Central memory CD8-positive, alpha-beta T cell (primary cell): Measurements from ENCODE around the gene UGT1A10.

Experiments used
- ATAC-seq: fragments of 150-1000 bp; cut with Tn5 transposase; replicated peaks from 2 replicates; pipeline ENCODE4 v1.10.0; 2022; ENCODE audit warnings: mild to moderate bottlenecking, moderate FRiP score, moderate number of reproducible peaks; ENCODE audit not compliant: poor library complexity, severe bottlenecking; ENCODE audit errors: extremely low read depth
- DNase-seq, 2 donors: peaks; one replicate each; pipeline ENCODE4 v3.0.0; 2021; ENCODE audit warnings: low spot score in 2 of 2
- H3K27ac Mint-ChIP-seq: one replicate; pipeline ENCODE4 v1.8.0; 2022; ENCODE audit warnings: low read depth, mild to moderate bottlenecking, moderate library complexity, mixed read lengths
- H3K27me3 Mint-ChIP-seq: one replicate; pipeline ENCODE4 v1.8.0; 2022; ENCODE audit warnings: mixed read lengths
- H3K36me3 Mint-ChIP-seq: one replicate; pipeline ENCODE4 v1.8.0; 2022; ENCODE audit warnings: mild to moderate bottlenecking, moderate library complexity, mixed read lengths; ENCODE audit not compliant: insufficient read depth
- H3K4me1 Mint-ChIP-seq: one replicate; pipeline ENCODE4 v1.8.0; 2022; ENCODE audit warnings: mixed read lengths
- H3K4me3 Mint-ChIP-seq: one replicate; pipeline ENCODE4 v1.8.0; 2022; ENCODE audit warnings: mild to moderate bottlenecking, moderate library complexity, mixed read lengths
- H3K9me3 Mint-ChIP-seq: one replicate; pipeline ENCODE4 v1.8.0; 2022; ENCODE audit warnings: mixed read lengths

The UGT1A10 gene

GRCh38 chr2:233813236-233814055, 177.2 kb downstream of the UGT1A10 start:
- DNase-seq, result no peak
- H3K27ac Mint-ChIP-seq, result no peak overlapping the region
- H3K4me1 Mint-ChIP-seq, result no peaks in the 10 kb centered on the region
- H3K27me3 Mint-ChIP-seq, result peaks cover 75% of the 10 kb centered on the region
- H3K36me3 Mint-ChIP-seq, result no peaks in the 10 kb centered on the region
- no peak overlapping the region for H3K4me3 Mint-ChIP-seq
- no peaks in the 10 kb centered on the region for H3K9me3 Mint-ChIP-seq
- no peak for ATAC-seq

GRCh38 chr2:233814056-233814835, 178.0 kb downstream of the UGT1A10 start:
- Mint-ChIP-seq H3K4me3 (no peak overlapping the region), H3K36me3 (no peaks in the 10 kb centered on the region), H3K9me3 (no peaks in the 10 kb centered on the region), H3K4me1 (no peaks in the 10 kb centered on the region), H3K27me3 (peaks cover 83% of the 10 kb centered on the region), H3K27ac (no peak overlapping the region)
- no peak for ATAC-seq
- no peak for DNase-seq

GRCh38 chr2:233815861-233816260, 179.6 kb downstream of the UGT1A10 start:
- peaks cover 94% of the 10 kb centered on the region for H3K27me3 Mint-ChIP-seq
- H3K27ac Mint-ChIP-seq, result no peak overlapping the region
- ATAC-seq (no peak), DNase-seq (no peak)
- H3K36me3 Mint-ChIP-seq, result no peaks in the 10 kb centered on the region
- no peak overlapping the region for H3K4me3 Mint-ChIP-seq
- H3K4me1 Mint-ChIP-seq, result no peaks in the 10 kb centered on the region
- no peaks in the 10 kb centered on the region for H3K9me3 Mint-ChIP-seq

GRCh38 chr2:233816334-233816733, 180.1 kb downstream of the UGT1A10 start:
- no peak for ATAC-seq

GRCh38 chr2:233816771-233817170, 180.5 kb downstream of the UGT1A10 start:
- Mint-ChIP-seq H3K4me3 (no peak overlapping the region), H3K9me3 (no peaks in the 10 kb centered on the region), H3K4me1 (no peaks in the 10 kb centered on the region), H3K36me3 (no peaks in the 10 kb centered on the region), H3K27ac (no peak overlapping the region), H3K27me3 (peaks cover 93% of the 10 kb centered on the region)
- no peak for ATAC-seq
- DNase-seq, result no peak

More at GRCh38 chr2:233816334-233816733, 180.1 kb downstream of the UGT1A10 start:
- Mint-ChIP-seq H3K27ac (no peak overlapping the region), H3K36me3 (no peaks in the 10 kb centered on the region), H3K4me3 (no peak overlapping the region), H3K27me3 (peaks cover 94% of the 10 kb centered on the region), H3K9me3 (no peaks in the 10 kb centered on the region), H3K4me1 (no peaks in the 10 kb centered on the region)
- no peak for DNase-seq

GRCh38 chr2:233817361-233817911, 181.2 kb downstream of the UGT1A10 start:
- DNase-seq (no peak), ATAC-seq (no peak)
- no peaks in the 10 kb centered on the region for H3K36me3 Mint-ChIP-seq
- H3K27ac Mint-ChIP-seq, result no peak overlapping the region
- no peaks in the 10 kb centered on the region for H3K4me1 Mint-ChIP-seq
- H3K4me3 Mint-ChIP-seq, result no peak overlapping the region
- H3K9me3 Mint-ChIP-seq, result no peaks in the 10 kb centered on the region
- H3K27me3 Mint-ChIP-seq, result peaks cover 87% of the 10 kb centered on the region

GRCh38 chr2:233817995-233818638, 181.9 kb downstream of the UGT1A10 start:
- Mint-ChIP-seq H3K36me3 (no peaks in the 10 kb centered on the region), H3K27ac (no peak overlapping the region), H3K9me3 (no peaks in the 10 kb centered on the region), H3K4me3 (no peak overlapping the region), H3K27me3 (peaks cover 80% of the 10 kb centered on the region), H3K4me1 (no peaks in the 10 kb centered on the region)
- no peak for DNase-seq
- ATAC-seq, result no peak

- Mint-ChIP-seq H3K36me3 (no peaks in the 10 kb centered on the region), H3K9me3 (no peaks in the 10 kb centered on the region), H3K27me3 (peaks cover 78% of the 10 kb centered on the region), H3K4me1 (no peaks in the 10 kb centered on the region), H3K4me3 (no peak overlapping the region), H3K27ac (no peak overlapping the region)
- DNase-seq, result no peak
- ATAC-seq, result no peak
Measured at GRCh38 chr2:233818639-233819621, 182.7 kb downstream of the UGT1A10 start.

- H3K4me3 Mint-ChIP-seq, result no peak overlapping the region
- DNase-seq (no peak), ATAC-seq (no peak)
- no peaks in the 10 kb centered on the region for H3K4me1 Mint-ChIP-seq
- H3K9me3 Mint-ChIP-seq, result no peaks in the 10 kb centered on the region
- no peaks in the 10 kb centered on the region for H3K36me3 Mint-ChIP-seq
- no peak overlapping the region for H3K27ac Mint-ChIP-seq
- peaks cover 66% of the 10 kb centered on the region for H3K27me3 Mint-ChIP-seq
Measured at GRCh38 chr2:233819884-233820773, 183.9 kb downstream of the UGT1A10 start.

- ATAC-seq (no peak), DNase-seq (no peak)
- no peaks in the 10 kb centered on the region for H3K36me3 Mint-ChIP-seq
- H3K4me1 Mint-ChIP-seq, result no peaks in the 10 kb centered on the region
- H3K27me3 Mint-ChIP-seq, result peaks cover 66% of the 10 kb centered on the region
- H3K27ac Mint-ChIP-seq, result no peak overlapping the region
- H3K4me3 Mint-ChIP-seq, result no peak overlapping the region
- no peaks in the 10 kb centered on the region for H3K9me3 Mint-ChIP-seq
Measured at GRCh38 chr2:233820774-233821105, 184.5 kb downstream of the UGT1A10 start.

GRCh38 chr2:233821196-233821595, 184.9 kb downstream of the UGT1A10 start:
- DNase-seq (no peak), ATAC-seq (no peak)
- Mint-ChIP-seq H3K9me3 (no peaks in the 10 kb centered on the region), H3K27ac (no peak overlapping the region), H3K36me3 (no peaks in the 10 kb centered on the region), H3K27me3 (peaks cover 66% of the 10 kb centered on the region), H3K4me3 (no peak overlapping the region), H3K4me1 (no peaks in the 10 kb centered on the region)
